ENCODE results near the gene CDRT4.

The CDRT4 gene

DNA sequence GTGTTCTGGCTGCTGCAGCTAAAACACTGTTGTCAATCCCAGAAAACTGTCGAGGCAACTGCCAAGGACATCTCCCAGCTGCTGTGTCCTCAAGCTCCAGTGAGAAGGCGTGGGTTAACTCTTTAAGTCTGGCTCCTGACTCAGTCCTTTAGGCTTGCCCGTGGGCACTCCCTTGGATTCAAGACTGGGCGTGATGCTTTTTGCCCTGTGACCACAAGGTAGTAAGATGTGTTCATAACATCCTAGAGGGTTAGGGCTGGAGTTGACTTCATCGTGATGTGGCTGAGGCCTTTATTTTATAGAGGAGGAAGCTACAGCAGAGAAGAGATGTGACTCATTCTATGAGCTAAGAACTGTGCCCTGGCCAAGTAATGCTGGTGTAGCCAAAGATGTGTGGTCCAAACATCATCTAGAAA lies 75.1 kb downstream of the CDRT4 start:
- TF ChIP-seq CTCF (IDR thresholded peaks at IDR 0.05; ENCODE audit: borderline replicate concordance, extremely low read depth, low read length, poor library complexity, severe bottlenecking) (no peak), EZH2 (IDR thresholded peaks at IDR 0.05; ENCODE audit: borderline replicate concordance, low read depth, low read length, severe bottlenecking) (no peak)
- no peaks in the 10 kb centered on the region for H3K9me3 ChIP-seq (ENCODE audit: insufficient read depth, low read length, severe bottlenecking)
- no peaks in the 10 kb centered on the region for H3K36me3 ChIP-seq (ENCODE audit: insufficient read depth, low read length)
- H3K27me3 ChIP-seq (ENCODE audit: insufficient read depth, low read length, poor library complexity): no peaks in the 10 kb centered on the region
- no peak overlapping the region for H3K9ac ChIP-seq (ENCODE audit: low read depth, low read length)
- no peak overlapping the region for H3K4me3 ChIP-seq (ENCODE audit: low read depth in 1 of 2, low read length in 2 of 2)
- no peak overlapping the region for H3K4me2 ChIP-seq (ENCODE audit: insufficient read depth, low read length)
- DNase-seq: no peak
- H4K20me1 ChIP-seq (ENCODE audit: insufficient read depth, low read length): no peaks in the 10 kb centered on the region
- no peak overlapping the region for H3K27ac ChIP-seq (ENCODE audit: low read length)
- ATAC-seq (ENCODE audit: insufficient read depth, low read depth): no peak
- H3K79me2 ChIP-seq (ENCODE audit: insufficient read depth, low read length): no peaks in the 10 kb centered on the region
- H3K4me1 ChIP-seq (ENCODE audit: insufficient read depth, low read length): no peaks in the 10 kb centered on the region
- no peak overlapping the region for H2AFZ ChIP-seq (ENCODE audit: low read depth, low read length)

- Histone ChIP-seq H3K4me3 (ENCODE audit: low read depth in 1 of 2, low read length in 2 of 2) (no peak overlapping the region), H3K27me3 (ENCODE audit: insufficient read depth, low read length, poor library complexity) (no peaks in the 10 kb centered on the region), H3K79me2 (ENCODE audit: insufficient read depth, low read length) (no peaks in the 10 kb centered on the region), H3K9ac (ENCODE audit: low read depth, low read length) (no peak overlapping the region), H3K4me2 (ENCODE audit: insufficient read depth, low read length) (no peak overlapping the region), H3K27ac (ENCODE audit: low read length) (no peak overlapping the region), H3K36me3 (ENCODE audit: insufficient read depth, low read length) (no peaks in the 10 kb centered on the region), H3K4me1 (ENCODE audit: insufficient read depth, low read length) (no peaks in the 10 kb centered on the region), H2AFZ (ENCODE audit: low read depth, low read length) (no peak overlapping the region), H3K9me3 (ENCODE audit: insufficient read depth, low read length, severe bottlenecking) (no peaks in the 10 kb centered on the region), H4K20me1 (ENCODE audit: insufficient read depth, low read length) (no peaks in the 10 kb centered on the region)
- no peak for ATAC-seq (ENCODE audit: insufficient read depth, low read depth)
- TF ChIP-seq EZH2 (IDR thresholded peaks at IDR 0.05; ENCODE audit: borderline replicate concordance, low read depth, low read length, severe bottlenecking): no peak
- no peak for TF ChIP-seq CTCF (IDR thresholded peaks at IDR 0.05; ENCODE audit: borderline replicate concordance, extremely low read depth, low read length, poor library complexity, severe bottlenecking)
- DNase-seq: no peak
Measured at GRCh38 chr17:15388356-15389041, 78.9 kb downstream of the CDRT4 start.

GRCh38 chr17:15386083-15386482 lies 81.3 kb downstream of the CDRT4 start:
- Histone ChIP-seq H4K20me1 (ENCODE audit: insufficient read depth, low read length) (no peaks in the 10 kb centered on the region), H3K4me3 (ENCODE audit: low read depth in 1 of 2, low read length in 2 of 2) (no peak overlapping the region), H3K27me3 (ENCODE audit: insufficient read depth, low read length, poor library complexity) (no peaks in the 10 kb centered on the region), H3K9ac (ENCODE audit: low read depth, low read length) (no peak overlapping the region), H2AFZ (ENCODE audit: low read depth, low read length) (no peak overlapping the region), H3K4me1 (ENCODE audit: insufficient read depth, low read length) (no peaks in the 10 kb centered on the region), H3K36me3 (ENCODE audit: insufficient read depth, low read length) (no peaks in the 10 kb centered on the region), H3K79me2 (ENCODE audit: insufficient read depth, low read length) (no peaks in the 10 kb centered on the region), H3K9me3 (ENCODE audit: insufficient read depth, low read length, severe bottlenecking) (no peaks in the 10 kb centered on the region), H3K4me2 (ENCODE audit: insufficient read depth, low read length) (no peak overlapping the region), H3K27ac (ENCODE audit: low read length) (no peak overlapping the region)
- TF ChIP-seq CTCF (IDR thresholded peaks at IDR 0.05; ENCODE audit: borderline replicate concordance, extremely low read depth, low read length, poor library complexity, severe bottlenecking) (no peak), EZH2 (IDR thresholded peaks at IDR 0.05; ENCODE audit: borderline replicate concordance, low read depth, low read length, severe bottlenecking) (no peak)
- ATAC-seq (ENCODE audit: insufficient read depth, low read depth) (no peak), DNase-seq (no peak)

Data from DND-41 (cell line).